Measurements from ENCODE around the gene FLAD1.

The FLAD1 gene

DNA sequence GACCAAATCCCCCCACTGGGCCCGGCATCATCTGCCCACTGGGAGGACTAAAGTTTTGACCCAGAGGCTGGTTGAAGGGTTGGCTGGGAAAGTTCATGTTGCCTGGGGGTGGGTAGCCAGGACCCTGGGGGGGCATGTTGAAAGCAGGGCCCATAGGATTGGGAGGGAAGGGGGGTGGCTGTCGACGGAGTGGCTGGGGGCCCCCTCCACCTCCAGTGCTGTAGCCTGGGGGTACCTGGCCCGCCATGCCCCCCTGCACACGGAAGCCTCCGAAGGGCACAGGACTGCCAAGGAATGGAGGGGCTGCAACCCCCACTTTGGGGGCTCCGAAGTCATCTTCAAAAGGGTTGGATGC, 23.7 kb upstream of the FLAD1 start:
- peaks cover 11% of the 10 kb centered on the region for H3K4me1 ChIP-seq
- TF ChIP-seq, protein P1, sequence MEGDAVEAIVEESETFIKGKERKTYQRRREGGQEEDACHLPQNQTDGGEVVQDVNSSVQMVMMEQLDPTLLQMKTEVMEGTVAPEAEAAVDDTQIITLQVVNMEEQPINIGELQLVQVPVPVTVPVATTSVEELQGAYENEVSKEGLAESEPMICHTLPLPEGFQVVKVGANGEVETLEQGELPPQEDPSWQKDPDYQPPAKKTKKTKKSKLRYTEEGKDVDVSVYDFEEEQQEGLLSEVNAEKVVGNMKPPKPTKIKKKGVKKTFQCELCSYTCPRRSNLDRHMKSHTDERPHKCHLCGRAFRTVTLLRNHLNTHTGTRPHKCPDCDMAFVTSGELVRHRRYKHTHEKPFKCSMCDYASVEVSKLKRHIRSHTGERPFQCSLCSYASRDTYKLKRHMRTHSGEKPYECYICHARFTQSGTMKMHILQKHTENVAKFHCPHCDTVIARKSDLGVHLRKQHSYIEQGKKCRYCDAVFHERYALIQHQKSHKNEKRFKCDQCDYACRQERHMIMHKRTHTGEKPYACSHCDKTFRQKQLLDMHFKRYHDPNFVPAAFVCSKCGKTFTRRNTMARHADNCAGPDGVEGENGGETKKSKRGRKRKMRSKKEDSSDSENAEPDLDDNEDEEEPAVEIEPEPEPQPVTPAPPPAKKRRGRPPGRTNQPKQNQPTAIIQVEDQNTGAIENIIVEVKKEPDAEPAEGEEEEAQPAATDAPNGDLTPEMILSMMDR (IDR thresholded peaks at IDR 0.05; ENCODE audit: low read depth, low read length), result no peak
- peaks cover 14% of the 10 kb centered on the region for H3K36me3 ChIP-seq
- H3K4me3 ChIP-seq (ENCODE audit: low read depth, low read length), result no peak overlapping the region
- no peak for DNase-seq
- no peaks in the 10 kb centered on the region for H3K9me3 ChIP-seq
- no peaks in the 10 kb centered on the region for H3K27me3 ChIP-seq

DNA sequence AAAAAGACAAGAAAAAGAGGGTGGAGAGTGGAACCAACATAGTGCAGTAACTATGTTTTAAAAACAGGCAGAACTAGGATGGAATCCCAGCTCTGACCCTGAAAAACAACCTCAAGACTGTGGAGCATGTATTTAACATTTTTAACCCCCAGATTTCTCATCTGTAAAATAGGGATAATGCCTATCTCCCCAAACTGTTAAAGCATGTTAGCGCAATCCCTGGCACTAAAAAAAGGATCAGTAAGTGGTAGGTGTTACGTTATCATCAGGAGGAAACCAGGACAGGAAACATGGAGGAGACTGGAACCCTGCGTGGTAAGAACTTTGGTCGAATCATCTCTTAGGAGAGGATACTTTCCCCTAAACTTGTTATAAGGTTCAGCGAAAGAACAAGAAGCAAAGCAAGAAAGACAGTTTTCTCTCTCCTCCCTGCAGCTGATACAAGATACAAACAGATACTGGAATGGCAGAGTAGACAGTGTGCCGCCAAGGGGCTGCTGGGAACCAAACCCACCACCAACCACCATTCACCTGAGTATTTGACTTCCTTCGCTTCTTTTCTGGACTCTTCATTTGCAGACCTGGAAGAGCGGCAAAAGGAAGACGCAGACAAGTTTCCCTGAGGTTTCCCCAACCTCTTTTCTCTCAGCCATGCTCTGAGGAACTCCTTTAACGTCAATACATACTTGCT, 22.6 kb upstream of the FLAD1 start:
- Histone ChIP-seq H3K36me3 (peaks cover 25% of the 10 kb centered on the region), H3K9me3 (no peaks in the 10 kb centered on the region), H3K4me3 (ENCODE audit: low read depth, low read length) (peak overlapping the region; percentile 83), H3K27me3 (no peaks in the 10 kb centered on the region), H3K4me1 (peaks cover 3% of the 10 kb centered on the region)
- TF ChIP-seq, protein P1 (IDR thresholded peaks at IDR 0.05; ENCODE audit: low read depth, low read length), result no peak
- no peak for DNase-seq

DNA sequence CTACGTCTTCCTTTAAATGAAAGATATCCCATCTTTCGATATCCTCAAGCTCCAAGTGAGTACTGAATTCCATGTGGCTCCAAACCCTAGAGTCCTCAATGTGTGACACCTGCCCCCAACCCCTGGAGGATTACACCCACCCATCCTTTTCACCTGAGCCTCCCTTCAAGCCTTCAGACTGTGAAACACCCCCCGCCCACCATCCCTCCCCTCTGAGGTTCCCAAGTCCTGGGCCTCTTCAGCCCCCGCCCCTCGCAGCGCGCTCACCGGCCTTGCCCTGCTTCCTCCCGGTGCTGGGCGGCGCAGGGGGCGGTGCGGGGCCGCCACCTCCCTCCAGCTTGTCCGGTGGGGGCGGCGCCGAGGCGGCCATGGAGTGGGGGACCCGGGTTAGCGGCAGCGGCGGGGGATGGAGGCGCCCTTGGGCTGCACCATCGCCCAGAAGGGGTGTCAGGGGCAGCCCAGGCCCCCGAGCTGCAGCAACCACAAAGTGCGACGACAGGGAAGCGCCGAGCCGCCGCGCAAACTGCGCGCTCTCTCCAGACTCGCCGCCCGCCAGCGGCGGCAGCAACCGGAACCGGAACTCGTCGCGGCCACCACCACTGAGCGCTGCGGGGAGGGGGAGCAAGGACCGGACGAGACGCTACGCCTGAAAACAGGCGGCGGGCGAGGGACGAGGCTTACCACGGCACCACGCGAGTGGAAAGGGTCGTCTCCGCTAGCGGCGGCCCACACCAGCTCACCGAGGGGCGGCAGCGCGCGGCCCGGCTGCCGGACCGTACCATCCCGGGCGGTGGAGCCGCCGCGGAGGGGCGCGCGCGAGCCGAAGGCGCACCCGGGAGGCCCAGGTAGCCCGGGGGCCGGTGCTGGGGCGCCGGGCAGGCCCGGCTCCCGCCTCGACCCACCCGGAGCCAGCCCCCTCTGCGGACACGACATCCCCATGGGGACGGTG, 21.7 kb upstream of the FLAD1 start, which contains the start of gene PYGO2:
Gene PYGO2, minus strand, starts transcription at position 576 of the 949 bp plus-strand sequence. Its CDS starts 206 bp downstream, at position 370.
- no peaks in the 10 kb centered on the region for H3K27me3 ChIP-seq
- TF ChIP-seq, protein P1 (IDR thresholded peaks at IDR 0.05; ENCODE audit: low read depth, low read length), result peak; percentile 30; the same call in 1 of the 2 replicates
- H3K4me3 ChIP-seq (ENCODE audit: low read depth, low read length), result peak within 1 kb of the TSS; percentile 83
- H3K4me1 ChIP-seq, result peaks cover 3% of the 10 kb centered on the region
- peak; percentile 89 for DNase-seq
- H3K36me3 ChIP-seq, result peaks cover 34% of the 10 kb centered on the region
- H3K9me3 ChIP-seq, result no peaks in the 10 kb centered on the region

DNA sequence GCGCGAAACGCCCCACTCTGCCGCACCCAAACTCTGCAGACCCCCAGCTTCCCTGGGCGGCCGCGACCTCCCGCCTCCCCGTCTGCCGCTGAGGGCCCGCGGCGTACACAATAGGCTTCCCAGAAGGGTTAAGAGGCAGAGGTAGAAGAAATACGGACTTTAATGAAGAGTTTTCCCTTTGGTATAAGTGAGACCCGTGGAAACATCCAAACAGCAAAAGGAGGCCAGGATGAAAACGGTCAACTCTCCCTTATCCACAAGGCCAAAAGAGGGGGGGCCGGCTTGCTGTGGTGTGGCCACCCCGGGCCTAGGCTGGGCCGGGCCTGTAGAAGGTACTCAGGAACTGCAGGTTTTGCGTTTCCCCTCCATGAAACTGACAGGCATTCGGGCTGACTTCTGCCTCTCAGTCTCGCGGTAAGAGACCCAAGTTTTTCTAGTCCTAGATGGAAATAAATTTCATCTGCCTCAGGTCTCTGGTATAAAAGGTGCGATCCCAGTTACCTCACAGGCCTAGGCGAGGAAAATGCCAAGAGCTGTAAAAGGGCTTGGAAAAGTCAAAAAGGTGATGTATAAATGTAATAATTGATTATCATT, 20.9 kb upstream of the FLAD1 start:
- Histone ChIP-seq H3K4me3 (ENCODE audit: low read depth, low read length) (peak overlapping the region; percentile 83), H3K36me3 (peaks cover 42% of the 10 kb centered on the region), H3K9me3 (no peaks in the 10 kb centered on the region), H3K27me3 (no peaks in the 10 kb centered on the region), H3K4me1 (peaks cover 3% of the 10 kb centered on the region)
- DNase-seq, result no peak
- TF ChIP-seq, protein P1 (IDR thresholded peaks at IDR 0.05; ENCODE audit: low read depth, low read length), result no peak

DNA sequence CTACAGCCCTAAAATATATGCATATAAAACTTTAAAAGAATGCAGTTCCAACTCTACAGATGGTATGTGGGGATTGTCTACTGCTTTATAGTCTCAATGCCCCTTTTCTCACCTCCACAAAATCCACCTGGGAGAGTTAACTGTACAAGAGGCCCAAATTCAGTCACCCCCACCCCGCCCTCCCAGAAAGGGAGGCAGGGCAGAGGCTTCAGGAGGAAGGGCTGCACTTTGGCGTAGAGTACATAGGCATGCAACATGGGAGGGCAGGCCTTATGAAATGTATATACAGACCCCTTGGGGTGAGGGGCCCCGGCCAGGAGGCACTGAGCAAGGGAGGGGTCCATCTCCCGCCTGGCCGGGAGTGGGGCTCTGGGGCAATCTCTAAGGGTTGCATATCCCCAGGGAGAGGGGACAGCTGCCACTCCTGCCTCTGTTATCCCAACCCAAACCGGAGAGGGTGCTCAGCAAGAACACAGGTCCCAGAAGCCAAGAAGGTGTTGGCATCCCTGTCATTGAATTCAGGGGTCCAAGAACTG, 20.3 kb upstream of the FLAD1 start:
- Histone ChIP-seq H3K4me1 (peaks cover 3% of the 10 kb centered on the region), H3K27me3 (no peaks in the 10 kb centered on the region), H3K4me3 (ENCODE audit: low read depth, low read length) (peak overlapping the region; percentile 83), H3K36me3 (peaks cover 48% of the 10 kb centered on the region), H3K9me3 (no peaks in the 10 kb centered on the region)
- DNase-seq, result no peak
- TF ChIP-seq, protein P1 (IDR thresholded peaks at IDR 0.05; ENCODE audit: low read depth, low read length), result no peak

Data from BE2C (cell line).